Prostate gland (tissue), 2 donors: ENCODE data around the gene NRK.

ENCODE experiments used
- CTCF ChIP-seq, 4 experiments: fragments of 200-600 bp in 2 of 4; fragments of 450-650 bp in 2 of 4; sonication (generic) in 2 of 4; IDR thresholded peaks; 1 replicate in 3 of 4; 2 replicates in 1 of 4; pipeline ENCODE4 v1.5.1; 2016 to 2019; ENCODE audit warnings: antibody characterized with exemption in 4 of 4, mild to moderate bottlenecking in 2 of 4, moderate library complexity in 2 of 4
- POLR2A ChIP-seq: fragments of 450-650 bp; IDR thresholded peaks from one replicate; pipeline ENCODE4 v1.6.1; 2016; ENCODE audit warnings: antibody characterized with exemption, mild to moderate bottlenecking
- POLR2AphosphoS5 ChIP-seq: sonication (generic); formaldehyde crosslinking; IDR thresholded peaks from one replicate; pipeline ENCODE4 v1.6.1; 2017; ENCODE audit warnings: antibody characterized with exemption

GRCh38 chrX:105972690-105973386 is 150.5 kb downstream of the NRK start:
- TF ChIP-seq POLR2AphosphoS5 (no peak), CTCF (IDR thresholded peaks at IDR 0.05) (no peak), POLR2A (no peak)
